B cell (primary cell): ENCODE data around the gene SEMA3F. TPM values are rescaled to one million over a fixed set of nuclear protein-coding genes. Genes with fewer than 3 reads are reported as not detected.
A peak's percentile ranks its signal among the peaks of the same experiment; 100 is the strongest.

Experiments used
- ATAC-seq: fragments of 200-7000 bp; cut with Tn5 transposase; one replicate; pipeline ENCODE4 v1.10.0; 2021; ENCODE audit warnings: low read depth, mild to moderate bottlenecking, moderate number of reproducible peaks, moderate library complexity
- CTCF ChIA-PET: fragments of 350-600 bp; sonication (Branson Sonifier 250); formaldehyde crosslinking; loops from one replicate; lab custom pipeline; 2021; ENCODE audit warnings: antibody characterized with exemption, inconsistent platforms; lab: Charles Lee
- POLR2A ChIA-PET: fragments of 350-600 bp; sonication (Branson Sonifier 250); formaldehyde crosslinking; loops from one replicate; lab custom pipeline; 2021; ENCODE audit warnings: antibody characterized with exemption; lab: Charles Lee
- DNase-seq: peaks from one replicate; pipeline ENCODE4 v3.0.0; 2013
- H2AFZ ChIP-seq: 2 replicates; pipeline ENCODE4 v1.6.1; 2012; ENCODE audit warnings: mild to moderate bottlenecking, low read depth, low read length; ENCODE audit not compliant: insufficient read depth, poor library complexity, severe bottlenecking
- H3K27ac ChIP-seq, 2 donors: 1 replicate in 1 of 2; 2 replicates in 1 of 2; pipeline ENCODE4 v1.5.1; 2012 to 2013; ENCODE audit warnings: low read length in 2 of 2, mild to moderate bottlenecking in 2 of 2, moderate library complexity in 1 of 2
- H3K27me3 ChIP-seq, 4 experiments: fragments of 200-600 bp in 1 of 4; sonication (generic) in 1 of 4; replicated peaks in 1 of 4; 1 replicate in 2 of 4; 2 replicates in 2 of 4; pipeline versions ENCODE4 v1.6.1 to v1.7.0; 2013 to 2016; ENCODE audit warnings: low read length in 3 of 4, mild to moderate bottlenecking in 2 of 4, mixed read lengths in 1 of 4, moderate library complexity in 1 of 4; ENCODE audit not compliant: insufficient read depth in 4 of 4, control insufficient read depth in 3 of 4; ENCODE audit errors: control extremely low read depth in 1 of 4
- H3K36me3 ChIP-seq, 2 experiments: replicated peaks in 1 of 2; 1 replicate in 1 of 2; 2 replicates in 1 of 2; pipeline versions ENCODE4 v1.6.1 to v1.7.1; 2013; ENCODE audit warnings: low read length in 1 of 2; ENCODE audit not compliant: insufficient read depth in 2 of 2, control insufficient read depth in 1 of 2; ENCODE audit errors: control extremely low read depth in 1 of 2, extremely low read depth in 1 of 2
- H3K4me1 ChIP-seq, 2 donors: fragments of 200-600 bp in 1 of 2; sonication (generic) in 1 of 2; 1 replicate in 1 of 2; 2 replicates in 1 of 2; pipeline versions ENCODE4 v1.5.1 to v1.6.1; 2013 to 2017; ENCODE audit warnings: low read length in 2 of 2; ENCODE audit not compliant: control insufficient read depth in 2 of 2, insufficient read depth in 2 of 2
- H3K4me2 ChIP-seq: replicated peaks from 2 replicates; pipeline ENCODE3; 2012; ENCODE audit warnings: mild to moderate bottlenecking, low read depth, low read length; ENCODE audit not compliant: poor library complexity, severe bottlenecking
- H3K4me3 ChIP-seq, 5 experiments: fragments of 200-600 bp in 1 of 5; sonication (generic) in 1 of 5; 1 replicate in 3 of 5; 2 replicates in 2 of 5; pipeline versions ENCODE4 v1.5.1 to v1.7.0; 2011 to 2016; ENCODE audit warnings: low read length in 4 of 5, mild to moderate bottlenecking in 4 of 5, low read depth in 2 of 5, control low read depth in 1 of 5, moderate library complexity in 1 of 5; ENCODE audit not compliant: insufficient read depth in 1 of 5; ENCODE audit errors: control extremely low read depth in 1 of 5, extremely low read depth in 1 of 5
- H3K79me2 ChIP-seq: fragments of 200-600 bp; sonication (generic); one replicate; pipeline ENCODE4 v1.6.0; 2016; ENCODE audit warnings: low read length; ENCODE audit not compliant: control insufficient read depth, insufficient read depth
- H3K9ac ChIP-seq: fragments of 200-600 bp; sonication (generic); 2 replicates; pipeline ENCODE4 v1.6.1; 2017; ENCODE audit warnings: mild to moderate bottlenecking, low read length, moderate library complexity
- H3K9me3 ChIP-seq, 3 donors: one replicate each; pipeline versions ENCODE4 v1.6.1 to v1.7.1; 2013; ENCODE audit warnings: low read length in 2 of 3; ENCODE audit not compliant: control insufficient read depth in 2 of 3, insufficient read depth in 1 of 3; ENCODE audit errors: control extremely low read depth in 1 of 3
- H4K20me1 ChIP-seq: 2 replicates; pipeline ENCODE4 v1.6.0; 2012; ENCODE audit warnings: mild to moderate bottlenecking, low read length; ENCODE audit not compliant: insufficient read depth, control insufficient read depth, poor library complexity, severe bottlenecking
- H3K27ac Mint-ChIP-seq: one replicate; pipeline ENCODE4 v1.8.0; 2021; ENCODE audit warnings: mixed read lengths
- H3K27me3 Mint-ChIP-seq: one replicate; pipeline ENCODE4 v1.8.0; 2021; ENCODE audit warnings: mixed read lengths
- H3K4me1 Mint-ChIP-seq: one replicate; pipeline ENCODE4 v1.8.0; 2021; ENCODE audit warnings: mixed read lengths
- H3K4me3 Mint-ChIP-seq: one replicate; pipeline ENCODE4 v1.8.0; 2021; ENCODE audit warnings: mixed read lengths
- H3K9me3 Mint-ChIP-seq: one replicate; pipeline ENCODE4 v1.8.0; 2022; ENCODE audit warnings: mixed read lengths; ENCODE audit not compliant: insufficient read depth
- CTCF ChIP-seq: fragments of 200-600 bp; IDR thresholded peaks from one replicate; pipeline ENCODE4 v1.8.0; 2022; ENCODE audit warnings: antibody characterized with exemption, mild to moderate bottlenecking
- EZH2 ChIP-seq: IDR thresholded peaks from 2 replicates; pipeline ENCODE4 v1.6.1; 2012; ENCODE audit warnings: borderline replicate concordance, low read depth, mild to moderate bottlenecking, moderate library complexity, low read length; ENCODE audit not compliant: insufficient read depth, poor library complexity, severe bottlenecking
- WGBS: methylation state at CpG from one replicate; pipeline ENCODE4 v1.1.5; 2013; ENCODE audit warnings: missing lambda C conversion rate; ENCODE audit not compliant: insufficient coverage; 5-methylcytosine and 5-hydroxymethylcytosine counted together
- intact Hi-C: fragments of 100-400 bp; cut with micrococcal nuclease; formaldehyde crosslinking; loops from one replicate; pipeline ENCODE4 v1.10.0; 2022
- polyA plus RNA-seq: library from polyadenylated mRNA; depleted of rRNA; stranded (reverse); fragments of >200 nt; gene quantifications from 2 replicates; pipeline ENCODE4 v1.2.3, GENCODE V29; 2012
- total RNA-seq, 2 donors: library from RNA; stranded (reverse); fragments of 120-200 nt in 1 of 2; gene quantifications; 1 replicate in 1 of 2; 2 replicates in 1 of 2; pipeline versions ENCODE4 v1.2.3 to v1.2.4, GENCODE V29; 2013 to 2022

SEMA3F gene
- total and polyA plus RNA-seq, 2 donors (not counting 1 experiment from before 2014, with no cell fraction given), result 0.27 TPM; not detected in 1

- H3K36me3 ChIP-seq, result peaks cover 13 to 47% of the 10 kb centered on the region in 2 experiments
These were observed 33.8 kb upstream of the SEMA3F start for GRCh38 chr3:50121072-50122032.

More at GRCh38 chr3:50121072-50122032, 33.8 kb upstream of the SEMA3F start:
- no peaks in the 10 kb centered on the region for H3K9me3 ChIP-seq
- H3K79me2 ChIP-seq, result no peaks in the 10 kb centered on the region
- ChIA-PET POLR2A (no interaction called here), CTCF (interaction anchor here (0.6 to 4.6 kb wide), 16 partner anchors 10 to 1260 kb away, joined by 3 to 28 read pairs (median 4); partner anchors contain the start of genes GNAT1 and LSMEM2)
- no peaks in the 10 kb centered on the region for H3K4me1 ChIP-seq
- intact Hi-C loops, result loop anchor here (2.0 kb wide), 1 partner anchor 71 kb away; no protein-coding TSS in a partner anchor
- peaks cover 24% of the 10 kb centered on the region for H4K20me1 ChIP-seq
- H3K27me3 ChIP-seq, result peaks cover 0 to 2% (median 0%) of the 10 kb centered on the region in 4 experiments
- Mint-ChIP-seq H3K27me3 (no peaks in the 10 kb centered on the region), H3K9me3 (no peaks in the 10 kb centered on the region), H3K27ac (no peak overlapping the region), H3K4me1 (peaks cover 2% of the 10 kb centered on the region), H3K4me3 (no peak overlapping the region)
- TF ChIP-seq EZH2, result no peak
- TF ChIP-seq CTCF, result peak; percentile 91
- no peak overlapping the region for H2AFZ ChIP-seq
- H3K9ac ChIP-seq, result no peak overlapping the region
- peak; percentile 80 for ATAC-seq
- WGBS, result 37% methylated on average over 11 of the region's 13 CpGs
- DNase-seq, result peak; percentile 82
- H3K4me2 ChIP-seq, result no peak overlapping the region
- H3K4me3 ChIP-seq, result no peak overlapping the region
- no peak overlapping the region for H3K27ac ChIP-seq
